Measurements from ENCODE around the gene COL5A1.

- TF ChIP-seq CTCF (IDR thresholded peaks at IDR 0.05) (no peak), POLR2A (IDR thresholded peaks at IDR 0.05) (no peak)
Measured at GRCh38 chr9:134768709-134769351, 127.2 kb downstream of the COL5A1 start.
